Glomerular endothelial cell (primary cell): ENCODE measurements around the gene ERCC6L2. TPM values are rescaled to one million over a fixed set of nuclear protein-coding genes. Genes with fewer than 3 reads are reported as not detected.

ENCODE experiments used
- DNase-seq: peaks from one replicate; pipeline ENCODE4 v3.0.0-alpha.2; 2011; ENCODE audit warnings: low read depth, low spot score; ENCODE audit errors: extremely low read depth
- total RNA-seq: library from RNA; depleted of rRNA; stranded (reverse); fragments of >200 nt; gene quantifications from 2 replicates; pipeline ENCODE4 v1.2.3, GENCODE V29; 2015

Gene ERCC6L2
- total RNA-seq: 42.5 and 43.0 TPM in 2 replicates

GRCh38 chr9:95875305-95876137, at the start of gene ERCC6L2:
TSS of gene ERCC6L2 (plus strand) at chr9:95875691. CDS start at chr9:95876039, 348 bp downstream.
- peak; percentile 97 for DNase-seq

- DNase-seq: no peak
Measured at GRCh38 chr9:95826183-95826838, 49.2 kb upstream of the ERCC6L2 start.

- DNase-seq: no peak
Measured at GRCh38 chr9:95830768-95831167, 44.7 kb upstream of the ERCC6L2 start.

- no peak for DNase-seq
Measured at GRCh38 chr9:95831810-95832209, 43.7 kb upstream of the ERCC6L2 start.

GRCh38 chr9:95833546-95834178, 41.8 kb upstream of the ERCC6L2 start:
- no peak for DNase-seq

- no peak for DNase-seq
Measured at GRCh38 chr9:95834281-95834907, 41.1 kb upstream of the ERCC6L2 start.

GRCh38 chr9:95835393-95835792, 40.1 kb upstream of the ERCC6L2 start:
- no peak for DNase-seq

GRCh38 chr9:95836072-95836471, 39.4 kb upstream of the ERCC6L2 start:
- DNase-seq: no peak

GRCh38 chr9:95839012-95839411, 36.5 kb upstream of the ERCC6L2 start:
- DNase-seq: no peak

- DNase-seq: no peak
Measured at GRCh38 chr9:95840074-95840473, 35.4 kb upstream of the ERCC6L2 start.

- no peak for DNase-seq
Measured at GRCh38 chr9:95841377-95841776, 34.1 kb upstream of the ERCC6L2 start.

GRCh38 chr9:95845751-95846150, 29.7 kb upstream of the ERCC6L2 start:
- DNase-seq: no peak

GRCh38 chr9:95848764-95849163, 26.7 kb upstream of the ERCC6L2 start:
- no peak for DNase-seq

GRCh38 chr9:95852059-95853032, 23.1 kb upstream of the ERCC6L2 start:
- no peak for DNase-seq

- no peak for DNase-seq
Measured at GRCh38 chr9:95854386-95855020, 21.0 kb upstream of the ERCC6L2 start.

- DNase-seq: no peak
Measured at GRCh38 chr9:95855961-95856360, 19.5 kb upstream of the ERCC6L2 start.

GRCh38 chr9:95857124-95857523, 18.4 kb upstream of the ERCC6L2 start:
- no peak for DNase-seq

- no peak for DNase-seq
Measured at GRCh38 chr9:95857896-95858295, 17.6 kb upstream of the ERCC6L2 start.

- no peak for DNase-seq
Measured at GRCh38 chr9:95862343-95862742, 13.1 kb upstream of the ERCC6L2 start.
